Hepatocyte (in vitro differentiated cells): ENCODE results near the gene IGFBP1.

Experiments
- EZH2 ChIP-seq: fragments of 200-600 bp; sonication (generic); IDR thresholded peaks from 2 replicates; pipeline ENCODE4 v1.6.1; 2016; ENCODE audit warnings: antibody characterized with exemption, mild to moderate bottlenecking, borderline replicate concordance
- EZH2phosphoT487 ChIP-seq: fragments of 200-600 bp; sonication (generic); IDR thresholded peaks from one replicate; pipeline ENCODE4 v1.6.1; 2018; ENCODE audit warnings: antibody characterized with exemption, mild to moderate bottlenecking, low read depth, moderate library complexity; ENCODE audit not compliant: unreplicated experiment, severe bottlenecking
- TF ChIP-seq, protein P1 (sequence below): fragments of 200-600 bp; sonication (generic); IDR thresholded peaks from 2 replicates; pipeline ENCODE4 v1.5.1; 2016; ENCODE audit warnings: antibody characterized with exemption, mild to moderate bottlenecking; ENCODE audit not compliant: poor library complexity

DNA sequence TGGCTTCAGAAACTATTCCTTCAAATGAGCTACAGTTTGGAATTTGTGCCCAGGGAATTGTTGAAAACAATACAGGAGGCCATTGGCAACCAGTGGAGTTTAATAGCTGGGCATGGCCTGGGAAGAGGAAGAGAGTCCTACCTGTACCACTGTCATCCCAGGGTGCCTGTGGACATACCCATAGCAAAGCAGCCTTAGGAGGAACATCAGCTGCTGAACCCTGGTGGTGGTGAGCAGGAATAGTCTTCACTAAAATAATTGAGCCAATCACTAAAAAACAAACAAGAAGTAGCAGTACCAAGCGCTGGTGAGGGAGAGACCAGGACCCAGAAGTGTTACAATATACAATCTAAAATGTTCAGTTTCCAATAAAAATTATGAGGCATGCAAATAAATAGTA, 14.5 kb downstream of the IGFBP1 start:
- TF ChIP-seq, protein P1, sequence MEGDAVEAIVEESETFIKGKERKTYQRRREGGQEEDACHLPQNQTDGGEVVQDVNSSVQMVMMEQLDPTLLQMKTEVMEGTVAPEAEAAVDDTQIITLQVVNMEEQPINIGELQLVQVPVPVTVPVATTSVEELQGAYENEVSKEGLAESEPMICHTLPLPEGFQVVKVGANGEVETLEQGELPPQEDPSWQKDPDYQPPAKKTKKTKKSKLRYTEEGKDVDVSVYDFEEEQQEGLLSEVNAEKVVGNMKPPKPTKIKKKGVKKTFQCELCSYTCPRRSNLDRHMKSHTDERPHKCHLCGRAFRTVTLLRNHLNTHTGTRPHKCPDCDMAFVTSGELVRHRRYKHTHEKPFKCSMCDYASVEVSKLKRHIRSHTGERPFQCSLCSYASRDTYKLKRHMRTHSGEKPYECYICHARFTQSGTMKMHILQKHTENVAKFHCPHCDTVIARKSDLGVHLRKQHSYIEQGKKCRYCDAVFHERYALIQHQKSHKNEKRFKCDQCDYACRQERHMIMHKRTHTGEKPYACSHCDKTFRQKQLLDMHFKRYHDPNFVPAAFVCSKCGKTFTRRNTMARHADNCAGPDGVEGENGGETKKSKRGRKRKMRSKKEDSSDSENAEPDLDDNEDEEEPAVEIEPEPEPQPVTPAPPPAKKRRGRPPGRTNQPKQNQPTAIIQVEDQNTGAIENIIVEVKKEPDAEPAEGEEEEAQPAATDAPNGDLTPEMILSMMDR: no peak
- TF ChIP-seq EZH2: no peak
- no peak for TF ChIP-seq EZH2phosphoT487
